GM12891 (cell line): ENCODE measurements around the gene CYBC1.
A peak's percentile ranks its signal among the peaks of the same experiment; 100 is the strongest.

Experiments
- PAX5 ChIP-seq: IDR thresholded peaks from 2 replicates; pipeline ENCODE4 v1.6.1; 2011; ENCODE audit warnings: low read length, moderate library complexity, mild to moderate bottlenecking; ENCODE audit not compliant: insufficient read depth, severe bottlenecking
- POLR2A ChIP-seq: IDR thresholded peaks from 2 replicates; pipeline ENCODE4 v1.6.1; 2011; ENCODE audit warnings: low read depth, low read length, control low read depth
- POLR2AphosphoS5 ChIP-seq: IDR thresholded peaks from 2 replicates; pipeline ENCODE4 v1.6.1; 2011; ENCODE audit warnings: low read depth, low read length, control low read depth
- POU2F2 ChIP-seq: IDR thresholded peaks from 2 replicates; pipeline ENCODE4 v1.6.1; 2011; ENCODE audit warnings: low read depth, mild to moderate bottlenecking, control low read depth, low read length, moderate library complexity
- SPI1 ChIP-seq: IDR thresholded peaks from 2 replicates; pipeline ENCODE4 v1.6.1; 2011; ENCODE audit warnings: low read depth, low read length, control low read depth
- TAF1 ChIP-seq: IDR thresholded peaks from 2 replicates; pipeline ENCODE4 v1.6.1; 2011; ENCODE audit warnings: low read depth, low read length, control low read depth

DNA sequence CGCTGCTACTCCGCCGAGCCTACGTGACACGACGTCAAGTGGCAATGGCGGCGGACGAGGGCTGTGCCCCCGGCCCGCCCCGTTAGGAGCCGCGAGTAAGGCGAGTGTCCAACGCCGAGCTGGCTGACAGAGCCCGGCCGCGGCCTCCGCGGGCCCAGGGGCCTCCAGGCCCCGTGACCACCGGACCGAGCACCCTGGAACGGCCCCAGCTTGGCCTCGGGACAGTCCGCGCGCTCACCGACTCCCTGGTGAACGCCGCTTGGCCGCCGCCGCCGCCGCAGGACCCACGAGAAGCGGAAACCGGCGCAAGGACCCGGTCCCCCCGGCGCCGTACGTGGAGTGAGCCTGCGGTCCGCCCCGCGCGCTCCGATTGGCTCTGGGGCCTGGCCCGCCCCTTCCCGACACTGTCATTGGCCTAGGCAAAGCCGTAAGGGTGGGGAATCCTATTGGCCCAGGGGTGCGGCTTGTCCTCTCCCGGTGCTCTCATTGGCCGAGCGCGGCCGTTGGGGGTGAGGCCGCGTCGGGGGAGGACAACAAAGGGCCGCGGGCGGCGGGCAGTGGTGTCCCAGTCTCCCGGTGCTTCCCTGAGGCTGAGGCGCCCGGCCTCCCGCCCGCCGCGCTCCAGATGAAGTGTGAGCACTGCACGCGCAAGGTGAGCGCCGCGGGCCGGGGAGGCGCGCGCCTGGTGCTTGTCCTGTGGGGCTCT, 7.8 kb upstream of the CYBC1 start, which contains the start of gene NARF:
- peak; percentile 78 for TF ChIP-seq POLR2A
- no peak for TF ChIP-seq SPI1
- peak; percentile 81 for TF ChIP-seq POLR2AphosphoS5
- peak; percentile 10 for TF ChIP-seq PAX5
- TF ChIP-seq TAF1: peak; percentile 80
- TF ChIP-seq POU2F2: no peak
